ENCODE data around the gene PTK6.

The PTK6 gene

DNA sequence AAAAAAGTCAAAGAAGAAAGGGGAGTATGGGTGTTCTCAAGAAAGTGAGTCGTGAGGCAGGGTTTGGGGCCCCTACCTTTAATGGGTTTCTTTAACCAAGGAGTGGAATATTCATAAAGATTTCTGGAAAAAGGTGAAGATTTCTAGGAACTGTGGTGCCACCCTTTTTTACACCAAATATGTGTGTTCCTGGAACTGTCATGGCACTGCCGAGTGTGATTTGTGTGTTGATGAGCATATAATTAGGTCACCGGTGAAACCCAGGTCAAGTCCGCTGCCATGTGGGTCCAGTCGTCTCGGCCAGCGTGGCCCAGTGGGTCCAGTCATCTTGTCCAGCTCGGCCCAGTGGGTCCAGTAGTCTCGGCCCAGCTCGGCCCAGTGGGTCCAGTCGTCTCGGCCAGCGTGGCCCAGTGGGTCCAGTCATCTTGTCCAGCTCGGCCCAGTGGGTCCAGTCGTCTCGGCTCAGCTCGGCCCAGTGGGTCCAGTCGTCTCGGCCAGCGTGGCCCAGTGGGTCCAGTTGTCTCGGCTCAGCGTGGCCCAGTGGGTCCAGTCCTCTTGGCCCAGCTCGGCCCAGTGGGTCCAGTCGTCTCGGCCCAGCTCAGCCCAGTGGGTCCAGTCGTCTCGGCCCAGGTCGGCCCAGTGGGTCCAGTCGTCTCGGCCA lies 30.0 kb downstream of the PTK6 start:
- no peak for DNase-seq (ENCODE audit: low read depth)

DNA sequence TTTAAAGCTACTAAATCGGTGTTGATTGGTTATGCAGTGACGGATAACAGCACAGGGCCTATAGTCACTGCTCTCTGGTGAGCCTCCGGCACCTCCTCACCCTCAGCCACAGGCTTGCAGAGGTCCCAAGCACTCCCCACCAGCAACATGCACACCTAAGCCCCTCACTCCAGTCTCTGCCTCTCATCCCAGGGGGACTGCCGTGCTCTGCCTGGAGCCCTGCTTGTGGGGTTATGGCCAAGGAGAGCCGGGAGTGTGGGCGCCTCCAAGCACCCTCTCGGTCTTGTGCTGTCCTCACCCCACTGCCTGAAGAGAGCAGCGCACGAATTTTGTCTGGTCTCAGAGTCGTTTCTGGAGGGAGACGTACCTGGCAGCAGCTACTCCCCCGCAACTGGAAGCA lies 31.5 kb downstream of the PTK6 start:
- no peak for DNase-seq (ENCODE audit: low read depth)

DNA sequence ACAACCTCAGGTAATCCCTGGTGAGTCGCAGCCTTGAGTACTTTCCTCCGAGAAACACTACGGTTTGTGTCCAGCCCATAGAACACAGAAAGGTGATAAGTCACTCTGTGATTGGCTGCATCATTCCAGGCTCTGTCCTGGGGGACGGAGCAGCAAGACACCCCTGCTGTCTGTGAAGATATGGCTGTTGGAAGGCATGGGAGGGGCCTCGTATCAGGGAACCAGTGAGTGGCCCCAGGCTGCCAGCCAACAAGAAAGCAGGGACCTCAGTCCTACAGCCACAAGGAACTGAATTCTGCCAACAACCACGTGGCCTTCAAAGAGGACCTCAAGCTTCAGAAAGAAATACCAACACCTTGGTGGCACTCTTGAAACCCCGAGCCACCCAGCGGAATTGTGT lies 31.9 kb downstream of the PTK6 start:
- no peak for DNase-seq (ENCODE audit: low read depth)

DNA sequence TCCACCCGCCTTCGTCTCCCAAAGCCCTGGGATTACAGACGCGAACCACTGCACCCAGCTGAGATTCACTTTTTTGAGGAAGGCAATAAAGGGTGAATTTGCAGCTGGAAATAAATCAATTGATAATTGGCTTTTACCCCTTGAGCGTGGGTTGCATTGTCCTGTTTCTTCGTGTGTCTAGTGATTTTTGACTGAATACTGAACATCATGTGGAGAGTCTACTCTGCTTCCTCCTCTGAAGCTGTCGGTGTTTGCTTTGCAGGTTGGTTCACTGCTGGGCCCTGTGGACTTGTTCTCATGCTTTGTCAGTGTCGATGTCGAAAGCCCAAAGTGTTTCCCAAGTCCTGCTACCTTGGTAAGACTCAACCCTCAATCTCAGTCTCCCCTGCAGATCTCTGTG lies 32.5 kb downstream of the PTK6 start:
- DNase-seq (ENCODE audit: low read depth): no peak

DNA sequence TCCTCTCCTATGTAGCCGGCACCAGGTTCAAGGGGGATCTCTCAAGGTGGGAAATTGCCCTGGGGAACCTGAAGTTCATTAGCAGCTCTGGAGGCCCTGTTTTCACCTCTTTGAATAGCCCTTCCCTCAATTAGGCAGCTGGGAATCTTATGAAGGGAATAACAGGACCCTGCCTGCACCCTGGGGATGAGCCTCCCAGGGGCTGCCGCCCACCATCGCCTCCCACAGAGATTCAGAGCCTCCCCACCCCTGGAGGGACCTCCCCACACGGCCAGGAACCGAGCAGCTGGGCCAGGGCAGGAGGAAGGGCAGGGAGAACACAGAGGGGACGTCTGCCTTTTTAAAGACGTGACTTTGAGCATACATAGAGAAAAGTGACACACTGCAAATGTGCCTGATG lies 33.7 kb downstream of the PTK6 start:
- no peak for DNase-seq (ENCODE audit: low read depth)

DNA sequence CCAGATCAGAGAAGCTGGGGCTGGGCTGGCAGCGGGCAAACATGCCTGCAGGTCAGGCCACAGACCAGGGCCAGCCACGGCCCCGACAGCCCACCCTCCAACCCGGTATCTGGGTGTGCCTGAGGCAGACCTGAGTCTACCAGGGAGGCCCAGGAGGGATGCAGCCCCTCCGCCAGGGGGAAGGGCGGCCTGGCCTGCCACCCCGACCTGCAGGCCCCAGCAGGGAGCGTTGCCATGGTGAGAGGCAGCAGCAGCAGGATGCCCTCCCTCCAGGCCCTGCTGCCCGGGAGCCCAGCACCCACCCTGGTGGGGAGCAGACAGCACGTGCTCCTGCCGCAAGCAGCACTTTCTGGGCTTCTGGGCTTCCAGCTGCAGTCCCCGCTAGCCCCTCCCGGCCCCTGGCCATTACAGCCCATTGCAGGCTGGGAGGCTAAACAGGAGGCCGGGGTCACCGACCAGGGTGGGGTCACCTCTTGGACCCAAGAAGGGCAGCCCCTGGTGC lies 34.5 kb downstream of the PTK6 start:
- no peak for DNase-seq (ENCODE audit: low read depth)

GRCh38 chr20:63501818-63502670 lies 35.1 kb downstream of the PTK6 start:
- no peak for DNase-seq (ENCODE audit: low read depth)

DNA sequence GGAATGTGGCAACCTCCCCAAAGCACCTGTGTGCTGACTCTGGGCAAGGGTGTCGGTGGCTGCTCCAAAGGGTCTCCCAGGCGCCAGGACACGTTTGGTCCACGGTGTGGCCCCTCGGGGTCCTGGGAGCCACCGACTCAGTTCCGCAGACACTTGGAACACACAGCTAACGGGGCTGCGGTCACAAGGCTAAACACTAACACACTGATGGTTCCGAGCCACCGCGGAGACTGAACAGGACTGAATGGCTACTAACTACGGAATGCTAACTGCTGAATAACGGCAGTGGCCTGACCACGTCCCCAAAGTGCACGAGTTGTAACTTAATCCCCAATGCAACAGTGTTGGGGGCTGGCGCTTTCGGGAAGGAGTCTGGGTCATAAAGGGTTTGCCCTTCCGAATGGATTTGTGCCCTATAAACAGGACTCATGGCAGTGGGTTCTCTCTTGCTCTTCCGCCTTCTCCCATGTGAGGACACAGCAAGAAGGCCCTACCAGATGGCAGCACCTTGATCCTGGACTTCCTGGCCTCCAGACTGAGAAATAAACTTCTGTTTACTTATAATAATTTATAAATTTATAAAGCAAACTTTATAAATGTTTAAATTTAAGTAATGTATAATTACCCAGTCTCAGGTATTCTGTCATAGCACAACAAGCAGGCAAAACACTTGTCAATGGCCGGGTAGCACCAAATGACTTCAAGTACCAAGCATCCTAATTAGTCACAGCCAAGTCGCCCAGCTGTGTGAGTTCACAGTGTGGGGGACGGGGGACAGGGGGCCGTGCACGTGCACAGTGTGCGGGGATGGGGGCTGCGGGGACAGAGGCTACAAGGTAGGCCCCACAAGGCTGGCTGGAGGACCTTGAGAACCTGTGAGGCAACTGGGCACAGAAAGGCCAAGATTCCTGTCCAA lies 36.0 kb downstream of the PTK6 start:
- no peak for DNase-seq (ENCODE audit: low read depth)

DNA sequence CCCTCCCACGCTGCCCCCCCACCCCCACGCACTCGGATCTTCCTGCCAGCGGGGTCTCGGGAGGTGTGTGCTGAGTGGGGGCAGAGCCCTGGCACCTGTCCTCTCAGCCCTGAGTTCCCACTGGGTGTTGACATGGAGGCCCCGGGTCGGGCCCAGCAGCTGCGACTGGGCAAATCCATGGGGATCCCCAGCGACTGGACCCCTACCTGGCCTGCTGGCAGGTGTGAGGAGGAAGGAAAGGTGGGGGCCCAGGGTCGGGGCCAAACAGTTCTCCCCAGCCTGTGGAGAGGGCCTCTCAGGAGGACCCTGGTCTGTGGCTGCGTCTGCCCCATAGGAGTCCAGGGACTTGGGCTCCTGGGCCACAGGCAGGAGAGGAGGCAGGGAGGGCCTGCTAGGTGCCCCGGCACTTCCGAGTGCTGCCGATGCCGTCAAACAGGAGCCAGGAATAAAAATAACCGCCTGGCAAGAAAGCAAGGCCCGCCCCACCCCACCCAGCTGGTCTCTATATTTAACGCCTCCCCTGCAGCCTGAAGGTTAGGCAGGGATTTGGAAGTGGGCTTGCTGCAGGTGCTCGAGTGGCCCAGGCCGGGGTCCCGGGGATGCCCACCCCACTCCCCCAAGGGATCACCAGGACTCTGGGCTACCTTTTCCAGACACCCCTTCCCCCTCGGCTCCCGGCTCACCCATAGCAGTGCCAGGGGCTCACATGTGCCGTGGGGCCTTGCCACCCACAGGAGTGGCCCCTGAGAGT lies 36.9 kb downstream of the PTK6 start:
- no peak for DNase-seq (ENCODE audit: low read depth)

- DNase-seq (ENCODE audit: low read depth): no peak
Observed at GRCh38 chr20:63499338-63499969, 37.7 kb downstream of the PTK6 start.

- DNase-seq (ENCODE audit: low read depth): no peak
Observed at GRCh38 chr20:63498960-63499337, 38.2 kb downstream of the PTK6 start, which contains the start of gene EEF1A2. Gene EEF1A2, minus strand, starts transcription at chr20:63499083. Its CDS starts 1,320 bp downstream, at chr20:63497763.

GRCh38 chr20:63497946-63498935 lies 38.9 kb downstream of the PTK6 start:
- DNase-seq (ENCODE audit: low read depth): no peak

DNA sequence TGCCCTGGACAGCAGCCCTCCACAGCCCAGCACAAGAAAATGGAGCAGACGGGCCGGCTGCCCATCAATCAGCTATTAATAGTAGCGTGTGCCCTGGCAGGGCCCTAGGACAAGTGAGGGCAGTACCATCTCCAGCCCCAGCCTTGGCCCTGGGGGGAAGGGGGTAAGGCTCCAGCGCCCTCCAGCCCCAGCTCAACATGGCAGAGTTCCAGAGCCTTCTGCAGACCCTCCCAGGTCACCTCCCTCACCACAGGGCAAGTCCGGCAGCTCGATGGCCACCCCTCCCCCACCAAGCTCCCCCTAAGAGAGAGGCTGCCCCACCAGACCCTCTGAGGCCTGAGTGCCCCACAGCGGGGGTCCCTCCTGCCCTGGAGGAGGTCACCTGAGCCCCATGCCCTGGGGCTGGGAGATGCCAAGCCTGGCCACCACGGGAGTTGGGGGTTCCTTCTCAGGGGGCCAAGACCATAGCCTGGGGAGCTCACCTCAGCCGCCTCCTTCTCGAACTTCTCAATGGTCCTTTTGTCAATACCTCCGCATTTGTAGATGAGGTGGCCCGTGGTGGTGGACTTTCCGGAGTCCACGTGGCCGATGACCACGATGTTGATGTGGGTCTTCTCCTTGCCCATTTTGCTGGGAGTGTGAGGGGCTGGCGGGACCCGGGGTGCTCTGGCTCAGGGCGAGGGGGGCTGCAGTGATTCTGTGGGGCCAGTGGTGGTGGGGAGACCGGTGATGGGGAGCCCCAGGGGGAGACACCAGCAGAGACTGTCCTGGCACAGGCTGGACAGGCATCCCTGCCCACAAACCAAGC lies 39.8 kb downstream of the PTK6 start:
- no peak for DNase-seq (ENCODE audit: low read depth)

DNA sequence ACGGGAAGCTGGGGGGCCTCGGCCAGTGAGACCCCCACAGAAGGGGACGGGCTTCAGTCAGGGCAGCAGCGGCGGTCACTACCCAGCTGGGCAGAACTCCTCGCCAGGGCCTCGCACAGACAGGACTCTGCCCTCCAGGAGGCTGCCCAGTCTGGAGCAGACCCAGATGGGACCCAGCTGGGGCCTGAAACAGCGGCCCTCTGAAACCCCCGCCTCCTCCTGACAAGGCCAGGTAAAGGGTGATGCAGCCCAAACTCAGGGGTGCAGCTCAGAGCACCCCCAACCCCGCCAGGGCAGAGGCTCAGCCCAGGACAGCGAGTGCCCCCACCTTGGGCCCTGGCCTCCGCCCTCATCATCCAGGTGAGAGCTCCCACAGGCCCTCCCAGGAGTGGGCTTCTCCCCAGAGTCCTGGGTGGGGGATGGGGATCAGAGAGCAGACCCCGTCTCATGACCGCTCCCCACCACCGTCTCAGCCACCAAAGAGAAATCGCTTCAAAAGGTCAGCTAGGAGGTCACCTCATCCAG lies 40.5 kb downstream of the PTK6 start:
- DNase-seq (ENCODE audit: low read depth): no peak

- no peak for DNase-seq (ENCODE audit: low read depth)
Observed at GRCh38 chr20:63495741-63496595, 41.2 kb downstream of the PTK6 start.

DNA sequence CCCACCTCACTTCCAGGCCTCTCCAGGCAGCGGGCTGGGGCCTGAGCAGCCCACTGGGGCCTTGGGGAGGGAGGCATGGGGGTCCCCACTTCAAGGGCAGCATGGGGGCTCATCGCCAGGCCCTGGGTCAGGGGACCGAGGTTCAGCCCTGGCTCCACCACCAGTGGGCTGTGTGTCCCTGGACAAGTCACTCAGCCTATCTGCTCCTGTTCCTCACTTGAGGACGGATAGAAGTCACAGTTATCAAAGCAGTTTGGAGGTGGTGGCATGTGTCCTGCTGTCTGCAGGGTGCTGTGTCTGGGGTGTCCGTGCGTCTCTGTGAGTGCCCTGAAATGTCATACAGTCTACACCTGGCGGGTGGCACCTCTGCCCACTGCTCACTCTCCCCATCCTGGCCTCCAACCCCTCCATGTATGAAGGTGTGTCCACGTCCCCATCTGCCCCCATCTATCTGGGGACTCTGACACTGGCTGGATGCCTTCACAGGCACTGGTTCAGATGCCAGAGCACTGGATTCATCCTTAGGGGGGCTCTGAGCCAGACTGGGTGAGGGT lies 41.9 kb downstream of the PTK6 start:
- no peak for DNase-seq (ENCODE audit: low read depth)

DNA sequence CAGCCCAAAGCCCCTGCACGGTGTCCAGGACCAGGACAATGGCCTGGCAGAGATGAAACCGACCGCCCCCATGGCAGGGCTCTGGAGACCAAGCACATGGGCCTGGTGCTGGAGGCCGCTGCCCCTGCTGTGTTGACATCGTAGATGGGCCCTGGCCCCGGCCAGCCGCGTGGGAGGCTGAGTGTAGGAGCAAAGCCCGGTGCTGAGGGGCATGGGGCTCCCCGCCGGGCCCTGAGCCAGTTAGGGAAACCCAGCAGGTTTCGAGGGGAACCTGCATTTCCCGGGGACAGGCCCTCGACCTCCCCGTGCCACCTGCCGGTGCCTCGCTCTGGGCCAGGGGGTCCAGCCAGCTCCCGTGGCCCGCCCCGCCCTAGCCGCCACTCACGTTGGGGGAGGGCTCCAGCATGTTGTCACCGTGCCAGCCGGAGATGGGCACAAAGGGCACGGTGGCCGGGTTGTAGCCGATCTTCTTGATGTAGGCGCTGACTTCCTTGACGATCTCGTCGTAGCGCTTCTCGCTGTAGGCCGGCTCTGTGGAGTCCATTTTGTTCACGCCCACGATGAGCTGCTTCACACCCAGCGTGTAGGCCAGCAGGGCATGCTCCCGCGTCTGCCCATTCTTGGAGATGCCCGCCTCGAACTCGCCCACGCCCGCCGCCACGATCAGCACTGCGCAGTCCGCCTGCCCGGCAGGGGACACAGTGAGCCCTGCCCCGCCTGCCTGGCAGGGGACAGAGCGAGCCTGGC lies 42.6 kb downstream of the PTK6 start:
- DNase-seq (ENCODE audit: low read depth): no peak

Data from GM04503 (cell line).